ENCODE data around the gene ZFAND6. TPM values are rescaled to one million over a fixed set of nuclear protein-coding genes. Genes with fewer than 3 reads are reported as not detected.
A peak's percentile ranks its signal among the peaks of the same experiment; 100 is the strongest.
"Not testable (repeated sequence)": the region's sequence is repeated elsewhere in the genome, so short reads cannot be mapped to it uniquely, and the experiment has no call there.

ZFAND6 gene
- 100 to 1,000 TPM in 1 of 5 experiments, 10 to 100 TPM in 4; 51.0 to 113 (median 65.5) TPM for total RNA-seq
- polyA plus RNA-seq, result 100 to 1,000 TPM in 1 of 2 donors, 10 to 100 TPM in 1; 89.2 to 105 TPM
- 46.4 reads per million, percentile 69 among the genes with 10 or more reads in this experiment for total RNA-seq

GRCh38 chr15:80058851-80059785 lies at the start of gene ZFAND6:
ZFAND6 (plus strand) TSS chr15:80059676; CDS start chr15:80120345, 60,669 bp downstream.
- H3K4me3 Mint-ChIP-seq, result peak within 1 kb of the TSS; percentile 89 to 97 (median 94)

GRCh38 chr15:80010131-80010673 lies 49.3 kb upstream of the ZFAND6 start:
- POLR2A ChIA-PET, result interaction anchor here (0.6 kb wide), 1 partner anchor 50 kb away, joined by 3 read pairs; no protein-coding TSS in a partner anchor

More at GRCh38 chr15:80058851-80059785, at the start of gene ZFAND6:
- Mint-ChIP-seq H3K36me3 (no peaks in the 10 kb centered on the region), H3K4me1 (peaks cover 14 to 36% (median 31%) of the 10 kb centered on the region in 7 donors), H3K9me3 (no peaks in the 10 kb centered on the region), H3K27ac (peak within 1 kb of the TSS; percentile 89 to 98 (median 94)), H3K27me3 (no peaks in the 10 kb centered on the region)
- H3K36me3 ChIP-seq (ENCODE audit: control insufficient read depth in 2 of 3, insufficient read depth in 3 of 3, low read length in 3 of 3), result no peaks in the 10 kb centered on the region
- no peaks in the 10 kb centered on the region for H3K27me3 ChIP-seq (ENCODE audit: control insufficient read depth in 2 of 2, insufficient read depth in 2 of 2, low read length in 2 of 2)
- H3K4me1 ChIP-seq (ENCODE audit: control insufficient read depth in 2 of 2, insufficient read depth in 2 of 2, low read length in 2 of 2), result peaks cover 9 to 12% of the 10 kb centered on the region in 2 donors
- ATAC-seq (peak; percentile 96), DNase-seq (peak; percentile 87 to 97 (median 94))
- H3K9me3 ChIP-seq (ENCODE audit: control insufficient read depth in 2 of 3, low read length in 3 of 3), result no peaks in the 10 kb centered on the region
- ChIA-PET POLR2A (interaction anchor here (0.7 to 4.3 kb wide), 15 partner anchors 13 to 1186 kb away, joined by 3 to 40 read pairs (median 4); partner anchors contain the start of genes BCL2A1 and MORF4L1), CTCF (interaction anchor here (0.6 to 1.7 kb wide), 2 partner anchors 8 to 17 kb away, joined by 3 to 4 read pairs; no protein-coding TSS in a partner anchor)
- H3K4me3 ChIP-seq (ENCODE audit: low read length), result peak within 1 kb of the TSS; percentile 92
- peak within 1 kb of the TSS; percentile 83 for H3K27ac ChIP-seq (ENCODE audit: low read depth, low read length)
- intact Hi-C loops (cut with micrococcal nuclease), result loop anchor here (1.0 to 10.0 kb wide), 13 partner anchors 13 to 1988 kb away; partner anchors contain the start of genes FAH (in 2 of the 2), BCL2A1 (in 1 of the 2), MEX3B (in 1 of the 2) and MTHFS (in 1 of the 2)

GRCh38 chr15:80011041-80011523 lies 48.4 kb upstream of the ZFAND6 start:
- H3K36me3 Mint-ChIP-seq; H3K4me1 Mint-ChIP-seq; ATAC-seq; H3K4me1 ChIP-seq (ENCODE audit: control insufficient read depth in 2 of 2, insufficient read depth in 2 of 2, low read length in 2 of 2); CTCF ChIA-PET; POLR2A ChIA-PET; H3K27me3 ChIP-seq (ENCODE audit: control insufficient read depth in 2 of 2, insufficient read depth in 2 of 2, low read length in 2 of 2); DNase-seq; H3K4me3 ChIP-seq (ENCODE audit: low read length); H3K4me3 Mint-ChIP-seq; H3K36me3 ChIP-seq (ENCODE audit: control insufficient read depth in 2 of 3, insufficient read depth in 3 of 3, low read length in 3 of 3); H3K27ac Mint-ChIP-seq; H3K27ac ChIP-seq (ENCODE audit: low read depth, low read length); intact Hi-C loops (cut with micrococcal nuclease); H3K27me3 Mint-ChIP-seq; H3K9me3 ChIP-seq (ENCODE audit: control insufficient read depth in 2 of 3, low read length in 3 of 3); H3K9me3 Mint-ChIP-seq: not testable (repeated sequence)

More at GRCh38 chr15:80010131-80010673, 49.3 kb upstream of the ZFAND6 start:
- Histone ChIP-seq H3K36me3 (ENCODE audit: control insufficient read depth in 2 of 3, insufficient read depth in 3 of 3, low read length in 3 of 3) (no peaks in the 10 kb centered on the region), H3K4me3 (ENCODE audit: low read length) (no peak overlapping the region), H3K27ac (ENCODE audit: low read depth, low read length) (no peak overlapping the region), H3K4me1 (ENCODE audit: control insufficient read depth in 2 of 2, insufficient read depth in 2 of 2, low read length in 2 of 2) (no peaks in the 10 kb centered on the region), H3K9me3 (ENCODE audit: control insufficient read depth in 2 of 3, low read length in 3 of 3) (no peaks in the 10 kb centered on the region), H3K27me3 (ENCODE audit: control insufficient read depth in 2 of 2, insufficient read depth in 2 of 2, low read length in 2 of 2) (no peaks in the 10 kb centered on the region)
- Mint-ChIP-seq H3K27ac (no peak overlapping the region), H3K4me3 (no peak overlapping the region), H3K9me3 (peaks cover 0 to 4% (median 0%) of the 10 kb centered on the region in 11 donors), H3K36me3 (no peaks in the 10 kb centered on the region), H3K27me3 (no peaks in the 10 kb centered on the region), H3K4me1 (peaks cover 0 to 6% (median 0%) of the 10 kb centered on the region in 7 donors)
- DNase-seq (no peak), ATAC-seq (no peak)
- intact Hi-C loops (cut with micrococcal nuclease), result no loop called here
- CTCF ChIA-PET, result interaction anchor here (0.6 kb wide), 2 partner anchors 13 to 1442 kb away, joined by 4 to 8 read pairs; no protein-coding TSS in a partner anchor

- Histone ChIP-seq H3K27ac (ENCODE audit: low read depth, low read length) (no peak overlapping the region), H3K27me3 (ENCODE audit: control insufficient read depth in 2 of 2, insufficient read depth in 2 of 2, low read length in 2 of 2) (no peaks in the 10 kb centered on the region), H3K4me1 (ENCODE audit: control insufficient read depth in 2 of 2, insufficient read depth in 2 of 2, low read length in 2 of 2) (no peaks in the 10 kb centered on the region), H3K36me3 (ENCODE audit: control insufficient read depth in 2 of 3, insufficient read depth in 3 of 3, low read length in 3 of 3) (no peaks in the 10 kb centered on the region), H3K4me3 (ENCODE audit: low read length) (no peak overlapping the region), H3K9me3 (ENCODE audit: control insufficient read depth in 2 of 3, low read length in 3 of 3) (no peaks in the 10 kb centered on the region)
- Mint-ChIP-seq H3K36me3 (no peaks in the 10 kb centered on the region), H3K27me3 (no peaks in the 10 kb centered on the region), H3K9me3 (peaks cover 0 to 4% (median 0%) of the 10 kb centered on the region in 11 donors), H3K27ac (no peak overlapping the region), H3K4me1 (peaks cover 0 to 6% (median 0%) of the 10 kb centered on the region in 7 donors), H3K4me3 (no peak overlapping the region)
- CTCF ChIA-PET, result no interaction called here
- ATAC-seq (no peak), DNase-seq (no peak)
- intact Hi-C loops (cut with micrococcal nuclease), result no loop called here
- POLR2A ChIA-PET, result no interaction called here
These were observed 47.9 kb upstream of the ZFAND6 start for GRCh38 chr15:80011596-80011995.

- ChIA-PET POLR2A (interaction anchor here (0.5 kb wide), 1 partner anchor 123 kb away, joined by 3 read pairs; no protein-coding TSS in a partner anchor), CTCF (no interaction called here)
- intact Hi-C loops (cut with micrococcal nuclease), result no loop called here
- H3K36me3 Mint-ChIP-seq, result no peaks in the 10 kb centered on the region
- no peak for ATAC-seq
- Histone ChIP-seq H3K9me3 (ENCODE audit: control insufficient read depth in 2 of 3, low read length in 3 of 3) (no peaks in the 10 kb centered on the region), H3K4me3 (ENCODE audit: low read length) (no peak overlapping the region), H3K36me3 (ENCODE audit: control insufficient read depth in 2 of 3, insufficient read depth in 3 of 3, low read length in 3 of 3) (no peaks in the 10 kb centered on the region), H3K27ac (ENCODE audit: low read depth, low read length) (no peak overlapping the region), H3K27me3 (ENCODE audit: control insufficient read depth in 2 of 2, insufficient read depth in 2 of 2, low read length in 2 of 2) (no peaks in the 10 kb centered on the region), H3K4me1 (ENCODE audit: control insufficient read depth in 2 of 2, insufficient read depth in 2 of 2, low read length in 2 of 2) (no peaks in the 10 kb centered on the region)
- peaks cover 0 to 4% (median 0%) of the 10 kb centered on the region in 11 donors for H3K9me3 Mint-ChIP-seq
- no peak overlapping the region for H3K4me3 Mint-ChIP-seq
- no peak for DNase-seq
- H3K27ac Mint-ChIP-seq, result no peak overlapping the region
- H3K27me3 Mint-ChIP-seq, result no peaks in the 10 kb centered on the region
- peaks cover 0 to 6% (median 0%) of the 10 kb centered on the region in 7 donors for H3K4me1 Mint-ChIP-seq
These were observed 47.3 kb upstream of the ZFAND6 start for GRCh38 chr15:80012060-80012726.

GRCh38 chr15:80014186-80014585 lies 45.3 kb upstream of the ZFAND6 start:
- H3K4me1 ChIP-seq (ENCODE audit: control insufficient read depth in 2 of 2, insufficient read depth in 2 of 2, low read length in 2 of 2); H3K27ac Mint-ChIP-seq; H3K36me3 Mint-ChIP-seq; H3K4me3 ChIP-seq (ENCODE audit: low read length); H3K27ac ChIP-seq (ENCODE audit: low read depth, low read length); H3K27me3 ChIP-seq (ENCODE audit: control insufficient read depth in 2 of 2, insufficient read depth in 2 of 2, low read length in 2 of 2); ATAC-seq; DNase-seq; H3K9me3 ChIP-seq (ENCODE audit: control insufficient read depth in 2 of 3, low read length in 3 of 3); H3K9me3 Mint-ChIP-seq; H3K4me3 Mint-ChIP-seq; H3K4me1 Mint-ChIP-seq; H3K36me3 ChIP-seq (ENCODE audit: control insufficient read depth in 2 of 3, insufficient read depth in 3 of 3, low read length in 3 of 3); CTCF ChIA-PET; H3K27me3 Mint-ChIP-seq; POLR2A ChIA-PET; intact Hi-C loops (cut with micrococcal nuclease): not testable (repeated sequence)

Data from naive thymus-derived CD4-positive, alpha-beta T cell (primary cell).